Calu3 (cell line): ENCODE results near the gene IL9. TPM values are rescaled to one million over a fixed set of nuclear protein-coding genes. Genes with fewer than 3 reads are reported as not detected.

Experiments used
- BruUV-seq: library from RNA; stranded (reverse); fragments of 400-500 nt; replicated peaks from 2 replicates; lab custom pipeline; 2021; lab: Mats Ljungman, UMichigan
- CTCF ChIA-PET: fragments of 300-600 bp; sonication (Branson Sonifier 250); formaldehyde crosslinking; loops from one replicate; lab custom pipeline; 2022; ENCODE audit warnings: antibody characterized with exemption; lab: Charles Lee
- DNase-seq: peaks from one replicate; pipeline ENCODE4 v3.0.0; 2022
- H3K27ac Mint-ChIP-seq: one replicate; pipeline ENCODE4 v1.8.0; 2022; ENCODE audit warnings: mixed read lengths; ENCODE audit not compliant: unreplicated experiment
- H3K27me3 Mint-ChIP-seq: one replicate; pipeline ENCODE4 v1.8.0; 2022; ENCODE audit warnings: mixed read lengths; ENCODE audit not compliant: unreplicated experiment
- H3K36me3 Mint-ChIP-seq: one replicate; pipeline ENCODE4 v1.8.0; 2022; ENCODE audit warnings: mild to moderate bottlenecking, moderate library complexity, mixed read lengths; ENCODE audit not compliant: insufficient read depth, unreplicated experiment
- H3K4me1 Mint-ChIP-seq: one replicate; pipeline ENCODE4 v1.8.0; 2022; ENCODE audit warnings: mild to moderate bottlenecking, low read depth, mixed read lengths; ENCODE audit not compliant: unreplicated experiment
- H3K4me3 Mint-ChIP-seq: one replicate; pipeline ENCODE4 v1.8.0; 2022; ENCODE audit warnings: mild to moderate bottlenecking, low read depth, moderate library complexity, mixed read lengths; ENCODE audit not compliant: unreplicated experiment
- H3K9me3 Mint-ChIP-seq: one replicate; pipeline ENCODE4 v1.8.0; 2022; ENCODE audit warnings: low read depth, mixed read lengths; ENCODE audit not compliant: unreplicated experiment
- intact Hi-C: fragments of 100-400 bp; cut with micrococcal nuclease; formaldehyde crosslinking; loops from one replicate; pipeline ENCODE4 v1.10.0; 2022; ENCODE audit not compliant: unreplicated experiment
- total RNA-seq: library from RNA; stranded (reverse); gene quantifications from 2 replicates; pipeline ENCODE4 v1.2.3, GENCODE V29; 2022
- TF ChIP-seq, protein P1 (sequence below): fragments of 200-600 bp; IDR thresholded peaks from one replicate; pipeline ENCODE4 v1.8.0; 2022; ENCODE audit warnings: antibody characterized with exemption; ENCODE audit not compliant: unreplicated experiment

Gene IL9
- total RNA-seq, 1 experiment from 2014 or later, result not detected

DNA sequence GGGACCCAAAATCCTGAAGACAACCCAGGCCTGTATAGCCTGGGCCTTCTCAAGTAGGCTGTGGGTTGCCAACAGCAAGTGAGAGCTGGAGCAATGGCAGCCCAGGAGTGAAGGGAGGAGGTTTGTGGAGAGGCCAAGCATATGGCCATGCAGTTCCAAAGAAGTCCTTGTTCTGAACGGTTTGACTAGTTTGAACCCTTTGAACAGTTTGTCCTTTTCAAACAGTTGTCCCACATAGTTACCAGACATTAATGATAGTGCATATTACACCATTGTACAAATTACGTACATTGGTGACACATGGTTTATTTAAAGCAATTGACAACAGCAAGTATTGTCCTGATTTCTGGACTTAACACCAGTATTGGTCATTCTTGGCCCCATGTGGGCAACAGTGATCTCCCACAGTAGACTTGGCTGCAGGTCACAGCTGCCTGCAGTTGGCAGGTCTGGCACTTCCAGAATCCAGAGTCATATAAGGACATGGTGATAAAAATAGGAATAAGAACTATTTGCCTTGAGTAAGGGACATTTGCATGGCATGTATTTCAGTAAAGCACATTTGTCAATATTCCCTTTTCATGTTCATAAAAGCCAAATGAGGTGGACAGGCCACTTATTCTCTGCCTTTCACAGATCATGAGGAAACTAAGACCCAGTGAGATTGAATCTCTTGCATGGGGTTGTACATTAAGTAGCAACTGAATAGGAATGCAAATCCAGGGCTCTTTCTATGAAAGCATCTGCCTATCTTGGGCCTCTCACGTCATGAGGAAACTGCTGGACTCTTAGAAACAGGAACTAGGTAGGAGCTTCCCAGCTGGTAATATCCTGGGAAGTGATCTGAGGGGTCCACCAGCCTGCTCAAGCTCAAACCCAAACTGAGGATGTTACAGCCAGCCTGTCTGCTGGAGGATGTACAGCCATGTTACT is 30.9 kb downstream of the IL9 start:
- no peak for DNase-seq
- peaks cover 56% of the 10 kb centered on the region for H3K27me3 Mint-ChIP-seq
- no TSS peak for BruUV-seq
- no peaks in the 10 kb centered on the region for H3K4me1 Mint-ChIP-seq
- H3K27ac Mint-ChIP-seq, result no peak overlapping the region
- no peaks in the 10 kb centered on the region for H3K36me3 Mint-ChIP-seq
- H3K4me3 Mint-ChIP-seq, result no peak overlapping the region
- TF ChIP-seq, protein P1, sequence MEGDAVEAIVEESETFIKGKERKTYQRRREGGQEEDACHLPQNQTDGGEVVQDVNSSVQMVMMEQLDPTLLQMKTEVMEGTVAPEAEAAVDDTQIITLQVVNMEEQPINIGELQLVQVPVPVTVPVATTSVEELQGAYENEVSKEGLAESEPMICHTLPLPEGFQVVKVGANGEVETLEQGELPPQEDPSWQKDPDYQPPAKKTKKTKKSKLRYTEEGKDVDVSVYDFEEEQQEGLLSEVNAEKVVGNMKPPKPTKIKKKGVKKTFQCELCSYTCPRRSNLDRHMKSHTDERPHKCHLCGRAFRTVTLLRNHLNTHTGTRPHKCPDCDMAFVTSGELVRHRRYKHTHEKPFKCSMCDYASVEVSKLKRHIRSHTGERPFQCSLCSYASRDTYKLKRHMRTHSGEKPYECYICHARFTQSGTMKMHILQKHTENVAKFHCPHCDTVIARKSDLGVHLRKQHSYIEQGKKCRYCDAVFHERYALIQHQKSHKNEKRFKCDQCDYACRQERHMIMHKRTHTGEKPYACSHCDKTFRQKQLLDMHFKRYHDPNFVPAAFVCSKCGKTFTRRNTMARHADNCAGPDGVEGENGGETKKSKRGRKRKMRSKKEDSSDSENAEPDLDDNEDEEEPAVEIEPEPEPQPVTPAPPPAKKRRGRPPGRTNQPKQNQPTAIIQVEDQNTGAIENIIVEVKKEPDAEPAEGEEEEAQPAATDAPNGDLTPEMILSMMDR, result no peak
- intact Hi-C loops, result no loop called here
- H3K9me3 Mint-ChIP-seq, result no peaks in the 10 kb centered on the region
- CTCF ChIA-PET, result no interaction called here

DNA sequence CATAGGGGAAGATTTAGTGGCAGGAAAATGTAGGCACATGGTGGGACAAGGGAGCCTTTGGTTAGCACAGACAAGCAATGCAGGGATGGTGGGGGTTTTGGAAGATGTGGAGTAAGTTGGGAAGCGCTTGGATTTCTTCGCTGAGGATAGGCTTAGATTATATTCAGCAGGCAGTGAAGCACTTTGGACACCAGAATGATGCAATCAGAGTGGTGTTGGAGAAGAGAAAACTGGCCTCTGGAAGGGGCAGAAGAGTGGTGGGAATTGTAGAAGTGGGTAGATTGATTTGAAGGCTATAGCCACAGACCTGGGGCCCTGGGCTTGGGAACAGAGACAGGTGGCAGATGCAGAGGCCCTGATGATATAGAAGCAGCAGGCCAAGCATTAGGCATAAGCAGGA is 32.9 kb downstream of the IL9 start:
- Mint-ChIP-seq H3K27me3 (peaks cover 56% of the 10 kb centered on the region), H3K27ac (no peak overlapping the region), H3K9me3 (no peaks in the 10 kb centered on the region), H3K4me1 (no peaks in the 10 kb centered on the region), H3K4me3 (no peak overlapping the region), H3K36me3 (no peaks in the 10 kb centered on the region)
- DNase-seq, result no peak
- intact Hi-C loops, result no loop called here
- TF ChIP-seq, protein P1, result no peak
- CTCF ChIA-PET, result no interaction called here
- no TSS peak for BruUV-seq

DNA sequence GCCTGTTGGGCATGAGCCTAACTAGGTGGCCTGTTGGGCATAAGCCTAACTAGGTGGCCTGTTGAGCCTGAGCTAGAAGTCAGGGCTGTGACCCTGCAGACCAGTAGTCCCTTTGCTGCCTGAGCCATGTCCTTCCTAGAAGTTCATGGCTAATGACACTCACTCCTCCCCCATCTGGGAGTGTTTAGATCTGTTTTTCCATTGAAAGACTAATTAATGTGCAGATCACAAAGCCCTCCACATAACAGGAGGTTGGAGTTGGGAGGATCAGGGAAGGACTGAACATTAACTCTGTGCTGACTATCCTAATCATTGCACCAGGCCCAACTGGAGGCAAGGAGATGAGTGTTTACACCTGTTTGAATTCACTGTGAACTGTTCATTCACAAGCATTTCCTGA is 33.6 kb downstream of the IL9 start:
- Mint-ChIP-seq H3K36me3 (no peaks in the 10 kb centered on the region), H3K27me3 (peaks cover 58% of the 10 kb centered on the region), H3K4me3 (no peak overlapping the region), H3K4me1 (no peaks in the 10 kb centered on the region), H3K9me3 (no peaks in the 10 kb centered on the region), H3K27ac (no peak overlapping the region)
- DNase-seq, result no peak
- CTCF ChIA-PET, result no interaction called here
- TF ChIP-seq, protein P1, result no peak
- BruUV-seq, result no TSS peak
- intact Hi-C loops, result no loop called here

- no peaks in the 10 kb centered on the region for H3K4me1 Mint-ChIP-seq
- H3K4me3 Mint-ChIP-seq, result no peak overlapping the region
- peaks cover 63% of the 10 kb centered on the region for H3K27me3 Mint-ChIP-seq
- no peaks in the 10 kb centered on the region for H3K36me3 Mint-ChIP-seq
- intact Hi-C loops, result no loop called here
- no peak overlapping the region for H3K27ac Mint-ChIP-seq
- H3K9me3 Mint-ChIP-seq, result no peaks in the 10 kb centered on the region
- DNase-seq, result no peak
- TF ChIP-seq, protein P1, result no peak
- BruUV-seq, result no TSS peak
- CTCF ChIA-PET, result no interaction called here
Measured at GRCh38 chr5:135861641-135862040, 34.0 kb downstream of the IL9 start.
